Dendritic cell treated with granulocyte-macrophage colony-stimulating factor and Interleukin-4, amounts not matched to agents 40 ng/mL and 50 ng/mL, for 4 days (primary cell): ENCODE results near the gene ZC3H12D.
"Not testable (repeated sequence)": the region's sequence is repeated elsewhere in the genome, so short reads cannot be mapped to it uniquely, and the experiment has no call there.

Experiments
- H3K27ac Mint-ChIP-seq: one replicate; pipeline ENCODE4 v1.8.0; 2022; ENCODE audit warnings: mild to moderate bottlenecking, mixed read lengths
- H3K27me3 Mint-ChIP-seq: one replicate; pipeline ENCODE4 v1.8.0; 2022; ENCODE audit warnings: mild to moderate bottlenecking, mixed read lengths
- H3K36me3 Mint-ChIP-seq: one replicate; pipeline ENCODE4 v1.8.0; 2022; ENCODE audit warnings: low read depth, mixed read lengths
- H3K4me1 Mint-ChIP-seq: one replicate; pipeline ENCODE4 v1.8.0; 2022; ENCODE audit warnings: low read depth, mixed read lengths
- H3K4me3 Mint-ChIP-seq: one replicate; pipeline ENCODE4 v1.8.0; 2022; ENCODE audit warnings: mild to moderate bottlenecking, moderate library complexity, mixed read lengths
- H3K9me3 Mint-ChIP-seq: one replicate; pipeline ENCODE4 v1.8.0; 2022; ENCODE audit warnings: mixed read lengths
- intact Hi-C: fragments of 100-400 bp; cut with micrococcal nuclease; formaldehyde crosslinking; loops from one replicate; pipeline ENCODE4 v1.15.0; 2022

Gene ZC3H12D

DNA sequence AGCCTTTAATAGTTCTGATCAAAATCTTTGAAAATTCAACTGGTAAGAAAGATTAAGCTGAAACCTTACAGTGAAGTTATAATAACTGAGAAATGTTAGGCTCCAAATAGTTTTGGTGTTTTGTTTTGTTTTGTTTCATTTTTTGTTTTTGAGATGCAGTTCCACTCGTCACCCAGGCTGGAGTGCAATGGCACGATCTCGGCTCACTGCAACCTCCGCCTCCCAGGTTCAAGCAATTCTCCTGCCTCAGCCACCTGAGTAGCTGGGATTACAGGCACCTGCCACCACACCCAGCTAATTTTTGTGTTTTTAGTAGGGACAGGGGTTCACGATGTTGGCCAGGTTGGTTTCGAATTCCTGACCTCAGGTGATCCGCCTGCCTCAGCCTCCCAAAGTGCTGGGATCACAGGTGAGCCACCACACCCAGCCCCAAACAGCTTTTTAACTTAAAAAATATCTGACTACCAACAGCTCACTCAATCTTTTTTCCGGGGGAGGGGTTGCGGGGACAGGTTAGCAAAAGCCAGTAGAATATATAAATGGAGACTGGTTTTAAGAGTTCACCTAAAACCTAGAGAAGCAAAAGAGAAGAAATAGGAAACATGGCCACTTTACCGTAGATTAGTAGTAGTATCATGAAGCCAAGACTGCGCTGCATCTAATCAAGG is 10.7 kb upstream of the ZC3H12D start:
- H3K36me3 Mint-ChIP-seq, intact Hi-C loops, H3K9me3 Mint-ChIP-seq, H3K27me3 Mint-ChIP-seq, H3K4me3 Mint-ChIP-seq, H3K27ac Mint-ChIP-seq: not testable (repeated sequence)
- H3K4me1 Mint-ChIP-seq: peaks cover 34% of the 10 kb centered on the region

DNA sequence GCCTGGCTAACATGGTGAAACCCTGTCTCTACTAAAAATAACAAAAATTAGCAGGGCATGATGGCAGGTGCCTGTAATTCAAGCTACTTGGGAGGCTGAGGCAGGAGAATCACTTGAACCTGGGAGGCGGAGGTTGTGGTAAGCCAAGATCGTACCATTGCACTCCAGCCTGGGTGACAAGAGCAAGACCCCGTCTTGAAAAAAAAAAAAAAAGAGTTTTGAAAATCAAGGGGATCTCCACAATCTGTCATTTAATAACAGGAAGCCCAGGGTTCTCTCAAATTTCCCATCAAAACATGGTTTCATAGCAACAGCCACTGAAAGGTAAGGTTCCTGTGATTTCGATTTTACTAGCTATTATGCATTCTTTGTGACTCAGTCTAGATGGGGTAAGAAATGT is 10.0 kb upstream of the ZC3H12D start:
- H3K36me3 Mint-ChIP-seq, H3K27me3 Mint-ChIP-seq, H3K9me3 Mint-ChIP-seq, intact Hi-C loops, H3K4me3 Mint-ChIP-seq: not testable (repeated sequence)
- H3K27ac Mint-ChIP-seq: peak overlapping the region; percentile 75
- H3K4me1 Mint-ChIP-seq: peaks cover 33% of the 10 kb centered on the region

GRCh38 chr6:149493761-149494320 is 9.0 kb upstream of the ZC3H12D start:
- Mint-ChIP-seq H3K4me1 (peaks cover 40% of the 10 kb centered on the region), H3K27me3 (no peaks in the 10 kb centered on the region), H3K27ac (peak overlapping the region; percentile 75), H3K36me3 (no peaks in the 10 kb centered on the region), H3K9me3 (no peaks in the 10 kb centered on the region), H3K4me3 (no peak overlapping the region)
- intact Hi-C loops: no loop called here

DNA sequence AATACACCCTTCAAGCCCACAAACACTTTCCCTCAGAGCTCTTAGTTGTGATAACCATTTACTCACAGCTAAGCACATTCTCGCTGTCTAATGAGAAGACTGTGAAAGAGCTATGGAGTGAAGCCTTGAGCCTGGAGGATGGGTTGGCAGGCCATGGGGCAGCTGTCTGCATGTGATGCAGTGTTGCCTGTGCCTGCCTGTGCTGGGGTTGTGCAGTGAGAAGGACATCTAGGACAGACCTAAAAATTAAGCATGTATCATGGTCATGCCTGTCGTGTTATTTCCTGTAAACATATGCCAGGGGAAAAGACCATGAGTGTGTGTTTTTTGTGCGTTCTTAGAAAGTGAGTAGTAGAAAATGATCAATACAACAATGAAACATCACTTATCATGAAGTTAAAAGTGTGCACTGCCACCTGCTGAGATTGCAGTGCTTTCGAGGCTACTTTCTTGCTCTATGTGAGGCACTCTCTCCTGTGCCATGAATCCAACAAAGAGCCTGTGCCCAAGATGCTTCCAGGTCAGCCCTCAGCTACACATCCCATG is 8.1 kb upstream of the ZC3H12D start:
- Mint-ChIP-seq H3K36me3 (no peaks in the 10 kb centered on the region), H3K27me3 (no peaks in the 10 kb centered on the region), H3K4me3 (no peak overlapping the region), H3K4me1 (peaks cover 45% of the 10 kb centered on the region), H3K9me3 (no peaks in the 10 kb centered on the region), H3K27ac (no peak overlapping the region)
- intact Hi-C loops: no loop called here

GRCh38 chr6:149489967-149490366 is 5.2 kb upstream of the ZC3H12D start:
- intact Hi-C loops: loop anchor here (5.0 kb wide), 1 partner anchor 38 kb away; no protein-coding TSS in a partner anchor
- H3K27me3 Mint-ChIP-seq: no peaks in the 10 kb centered on the region
- no peak overlapping the region for H3K27ac Mint-ChIP-seq
- peaks cover 47% of the 10 kb centered on the region for H3K4me1 Mint-ChIP-seq
- H3K36me3 Mint-ChIP-seq: no peaks in the 10 kb centered on the region
- no peaks in the 10 kb centered on the region for H3K9me3 Mint-ChIP-seq
- H3K4me3 Mint-ChIP-seq: no peak overlapping the region

- Mint-ChIP-seq H3K27me3 (no peaks in the 10 kb centered on the region), H3K4me1 (peaks cover 50% of the 10 kb centered on the region), H3K4me3 (no peak overlapping the region), H3K36me3 (no peaks in the 10 kb centered on the region), H3K9me3 (no peaks in the 10 kb centered on the region), H3K27ac (peak overlapping the region; percentile 51)
- intact Hi-C loops: loop anchor here (5.0 kb wide), 1 partner anchor 37 kb away; no protein-coding TSS in a partner anchor
Measured at GRCh38 chr6:149488815-149489214, 4.0 kb upstream of the ZC3H12D start.

- Mint-ChIP-seq H3K4me3 (no peak overlapping the region), H3K4me1 (peaks cover 53% of the 10 kb centered on the region)
Measured at GRCh38 chr6:149487316-149487715, 2.5 kb upstream of the ZC3H12D start.

GRCh38 chr6:149483849-149484655 is 762 bp downstream of the ZC3H12D start:
- H3K36me3 Mint-ChIP-seq: peaks cover 27% of the 10 kb centered on the region
- peaks cover 76% of the 10 kb centered on the region for H3K4me1 Mint-ChIP-seq
- H3K27me3 Mint-ChIP-seq: no peaks in the 10 kb centered on the region
- H3K4me3 Mint-ChIP-seq: peak overlapping the region; percentile 76
- no peaks in the 10 kb centered on the region for H3K9me3 Mint-ChIP-seq
- intact Hi-C loops: no loop called here
- peak overlapping the region; percentile 99 for H3K27ac Mint-ChIP-seq

More at GRCh38 chr6:149487316-149487715, 2.5 kb upstream of the ZC3H12D start:
- Mint-ChIP-seq H3K27ac (no peak overlapping the region), H3K27me3 (no peaks in the 10 kb centered on the region), H3K36me3 (peaks cover 3% of the 10 kb centered on the region), H3K9me3 (no peaks in the 10 kb centered on the region)
- intact Hi-C loops: loop anchor here (5.0 kb wide), 1 partner anchor 35 kb away; no protein-coding TSS in a partner anchor

GRCh38 chr6:149483334-149483725 is 1.5 kb downstream of the ZC3H12D start:
- H3K4me3 Mint-ChIP-seq: peak overlapping the region; percentile 70
- peaks cover 35% of the 10 kb centered on the region for H3K36me3 Mint-ChIP-seq
- H3K4me1 Mint-ChIP-seq: peaks cover 75% of the 10 kb centered on the region
- no peaks in the 10 kb centered on the region for H3K27me3 Mint-ChIP-seq
- intact Hi-C loops: no loop called here
- H3K27ac Mint-ChIP-seq: peak overlapping the region; percentile 99
- H3K9me3 Mint-ChIP-seq: no peaks in the 10 kb centered on the region

DNA sequence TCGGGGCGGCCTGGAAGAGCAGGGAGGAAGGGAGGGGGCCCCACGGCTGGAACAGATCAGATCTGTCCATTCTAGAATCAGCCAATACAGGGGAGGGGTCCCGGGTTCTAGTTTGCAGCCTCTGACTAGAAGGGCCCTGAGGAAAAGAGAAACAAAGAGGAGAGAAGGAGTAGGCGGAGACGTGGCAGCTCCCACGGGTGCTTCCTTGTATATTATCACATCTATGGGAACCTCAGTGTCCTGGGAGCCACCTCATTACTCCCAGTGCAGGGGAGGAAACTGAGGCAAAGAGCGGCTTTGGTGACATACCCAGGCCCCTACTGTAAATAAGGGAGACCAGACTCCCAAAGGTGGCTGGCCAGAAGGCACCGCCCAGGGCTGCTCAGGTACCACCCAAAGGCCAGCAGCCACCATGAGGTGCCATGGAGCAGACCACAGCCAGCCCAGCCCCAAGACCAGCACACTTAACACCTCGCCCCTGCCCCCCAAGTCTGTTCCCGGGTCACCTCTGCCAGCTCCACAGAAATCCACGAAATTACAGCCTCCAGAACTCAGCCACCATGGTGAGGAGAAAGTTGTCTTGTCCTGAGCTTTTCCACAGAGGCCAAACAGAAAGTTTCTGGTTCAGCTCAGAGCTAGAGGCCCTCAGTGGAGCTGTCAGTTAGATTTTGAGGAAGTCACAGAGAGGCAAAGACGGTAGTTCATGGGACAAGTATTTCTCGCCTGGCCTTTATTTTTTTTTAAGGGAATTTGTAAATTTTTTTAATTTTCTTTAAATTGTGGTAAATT is 2.1 kb downstream of the ZC3H12D start:
- peak overlapping the region; percentile 99 for H3K27ac Mint-ChIP-seq
- H3K36me3 Mint-ChIP-seq: peaks cover 40% of the 10 kb centered on the region
- intact Hi-C loops: no loop called here
- no peaks in the 10 kb centered on the region for H3K9me3 Mint-ChIP-seq
- peak overlapping the region; percentile 84 for H3K4me3 Mint-ChIP-seq
- peaks cover 73% of the 10 kb centered on the region for H3K4me1 Mint-ChIP-seq
- H3K27me3 Mint-ChIP-seq: no peaks in the 10 kb centered on the region

DNA sequence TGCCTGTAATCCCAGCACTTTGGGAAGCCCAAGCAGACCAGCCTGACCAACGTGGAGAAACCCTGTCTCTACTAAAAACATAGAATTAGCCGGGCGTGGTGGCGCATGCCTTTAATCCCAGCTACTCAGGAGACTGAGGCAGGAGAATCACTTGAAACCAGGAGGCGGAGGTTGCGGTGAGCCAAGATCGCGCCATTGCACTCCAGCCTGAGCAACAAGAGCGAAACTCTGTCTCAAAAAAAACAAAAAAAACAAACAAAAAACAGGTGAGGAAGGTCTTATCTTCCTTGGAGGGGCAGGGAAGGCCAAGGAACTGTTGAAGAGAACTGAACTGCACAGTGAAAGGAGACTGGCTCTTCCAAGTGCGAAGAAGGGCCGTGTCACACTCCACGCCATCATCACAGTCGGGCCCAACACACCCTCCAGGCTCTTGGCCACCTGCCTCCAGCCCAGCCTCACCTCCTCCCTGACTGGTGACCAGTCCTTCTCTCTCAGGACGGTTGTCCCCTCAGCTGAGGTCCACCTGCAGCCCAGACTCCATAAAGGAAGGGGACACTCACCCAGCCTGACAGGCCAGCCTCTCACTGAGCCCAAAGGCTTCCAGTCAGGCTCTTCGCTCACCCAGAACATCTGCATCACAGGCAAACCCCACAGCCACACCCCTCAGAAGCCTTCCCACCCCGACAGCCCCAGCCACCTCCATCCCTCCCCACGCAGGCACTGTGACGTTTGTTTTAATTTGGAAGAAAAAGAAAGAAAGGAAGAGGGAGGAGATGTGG is 4.1 kb downstream of the ZC3H12D start:
- H3K27me3 Mint-ChIP-seq: no peaks in the 10 kb centered on the region
- no peaks in the 10 kb centered on the region for H3K9me3 Mint-ChIP-seq
- intact Hi-C loops: no loop called here
- peak overlapping the region; percentile 99 for H3K27ac Mint-ChIP-seq
- H3K4me1 Mint-ChIP-seq: peaks cover 81% of the 10 kb centered on the region
- peak overlapping the region; percentile 84 for H3K4me3 Mint-ChIP-seq
- H3K36me3 Mint-ChIP-seq: peaks cover 60% of the 10 kb centered on the region

- Mint-ChIP-seq H3K36me3 (peaks cover 78% of the 10 kb centered on the region), H3K27ac (peak overlapping the region; percentile 30)
Measured at GRCh38 chr6:149478631-149479314, 6.0 kb downstream of the ZC3H12D start.

More at GRCh38 chr6:149478631-149479314, 6.0 kb downstream of the ZC3H12D start:
- Mint-ChIP-seq H3K27me3 (no peaks in the 10 kb centered on the region), H3K4me1 (peaks cover 73% of the 10 kb centered on the region), H3K4me3 (no peak overlapping the region), H3K9me3 (no peaks in the 10 kb centered on the region)
- intact Hi-C loops: no loop called here
